Lung (tissue), 12 donors: ENCODE results near the gene TRABD2A. TPM values are rescaled to one million over a fixed set of nuclear protein-coding genes. Genes with fewer than 3 reads are reported as not detected.

Experiments
- ATAC-seq: fragments of 200-7000 bp; cut with Tn5 transposase; one replicate; pipeline ENCODE4 v1.9.1; 2020; ENCODE audit warnings: moderate number of reproducible peaks; ENCODE audit not compliant: insufficient read depth, low FRiP score
- DNase-seq, 3 donors: peaks; one replicate each; pipeline ENCODE4 v3.0.0-alpha.2; 2013 to 2017
- H3K27ac ChIP-seq, 2 donors: one replicate each; pipeline ENCODE4 v1.5.1; 2013; ENCODE audit warnings: mild to moderate bottlenecking in 2 of 2, moderate library complexity in 2 of 2, control low read depth in 1 of 2, inconsistent platforms in 1 of 2, low read depth in 1 of 2, low read length in 1 of 2
- H3K27me3 ChIP-seq, 3 donors: one replicate each; pipeline ENCODE4 v1.5.1; 2013; ENCODE audit warnings: low read length in 2 of 3; ENCODE audit not compliant: control insufficient read depth in 3 of 3, insufficient read depth in 3 of 3
- H3K36me3 ChIP-seq, 4 donors: one replicate each; pipeline ENCODE4 v1.5.1; 2013; ENCODE audit warnings: low read length in 4 of 4, mild to moderate bottlenecking in 1 of 4, moderate library complexity in 1 of 4; ENCODE audit not compliant: control insufficient read depth in 4 of 4, insufficient read depth in 4 of 4
- H3K4me1 ChIP-seq, 5 donors: one replicate each; pipeline ENCODE4 v1.5.1; 2013; ENCODE audit warnings: low read length in 5 of 5, mild to moderate bottlenecking in 2 of 5, moderate library complexity in 1 of 5; ENCODE audit not compliant: control insufficient read depth in 5 of 5, insufficient read depth in 5 of 5
- H3K4me3 ChIP-seq: one replicate; pipeline ENCODE4 v1.5.1; 2013; ENCODE audit warnings: mild to moderate bottlenecking, control low read depth, moderate library complexity
- H3K9ac ChIP-seq, 2 donors: one replicate each; pipeline ENCODE4 v1.5.1; 2013; ENCODE audit warnings: low read length in 2 of 2, control low read depth in 1 of 2; ENCODE audit not compliant: insufficient read depth in 1 of 2
- H3K9me3 ChIP-seq, 4 donors: one replicate each; pipeline ENCODE4 v1.5.1; 2013; ENCODE audit warnings: low read length in 3 of 4, mild to moderate bottlenecking in 1 of 4, moderate library complexity in 1 of 4; ENCODE audit not compliant: control insufficient read depth in 4 of 4, insufficient read depth in 3 of 4
- CTCF ChIP-seq: IDR thresholded peaks from 2 replicates; pipeline ENCODE4 v1.5.1; 2012; ENCODE audit warnings: mild to moderate bottlenecking; ENCODE audit errors: control extremely low read depth, extremely low read depth
- WGBS, 2 donors: extraction: QIAGEN DNeasy Blood & Tissue Kit; methylation state at CpG; one replicate each; pipeline ENCODE4 v1.1.7; 2013; 5-methylcytosine and 5-hydroxymethylcytosine counted together
- polyA plus RNA-seq, 2 donors: library from polyadenylated mRNA; stranded (reverse); fragments of 200-250 nt; gene quantifications; one replicate each; pipeline ENCODE4 v1.2.1, GENCODE V29; 2013
- total RNA-seq, 2 donors: library from RNA; depleted of rRNA in 1 of 2; stranded (reverse); fragments of >200 nt in 1 of 2; gene quantifications; one replicate each; pipeline ENCODE4 v1.2.1, GENCODE V29; 2014 to 2021
- donor health status: control.
- donor health status: control.
- donor health status: Bipolar disorder and iron deficiency.
- donor health status: healthy.
- donor health status: DM: yes; HTN: yes; CAD: no.

TRABD2A gene
- total and polyA plus RNA-seq, 4 donors = 1.9 to 3.1 (median 2.3) TPM

GRCh38 chr2:84865181-84865783 lies 15.6 kb downstream of the TRABD2A start:
- TF ChIP-seq CTCF = peak; percentile 23
- Histone ChIP-seq H3K27ac (no peak overlapping the region), H3K9me3 (no peaks in the 10 kb centered on the region), H3K4me3 (no peak overlapping the region), H3K4me1 (peaks cover 0 to 2% (median 0%) of the 10 kb centered on the region in 5 donors), H3K36me3 (no peaks in the 10 kb centered on the region), H3K27me3 (peaks cover 0 to 2% (median 0%) of the 10 kb centered on the region in 3 donors), H3K9ac (no peak overlapping the region)
- ATAC-seq (no peak), DNase-seq (peak in 2 of 3 donors; percentile 37 to 46)
- WGBS, 2 donors = 70 to 78% methylated on average over 6 of the region's 6 CpGs

- Histone ChIP-seq H3K4me1 (peaks cover 0 to 2% (median 0%) of the 10 kb centered on the region in 5 donors), H3K36me3 (no peaks in the 10 kb centered on the region), H3K27ac (no peak overlapping the region), H3K9me3 (no peaks in the 10 kb centered on the region), H3K4me3 (no peak overlapping the region), H3K27me3 (no peaks in the 10 kb centered on the region), H3K9ac (no peak overlapping the region)
- DNase-seq (no peak), ATAC-seq (no peak)
- TF ChIP-seq CTCF = no peak
- 89 to 93% methylated on average over 6 of the region's 6 CpGs for WGBS, 2 donors
Measured at GRCh38 chr2:84862006-84862405, 18.9 kb downstream of the TRABD2A start.

DNA sequence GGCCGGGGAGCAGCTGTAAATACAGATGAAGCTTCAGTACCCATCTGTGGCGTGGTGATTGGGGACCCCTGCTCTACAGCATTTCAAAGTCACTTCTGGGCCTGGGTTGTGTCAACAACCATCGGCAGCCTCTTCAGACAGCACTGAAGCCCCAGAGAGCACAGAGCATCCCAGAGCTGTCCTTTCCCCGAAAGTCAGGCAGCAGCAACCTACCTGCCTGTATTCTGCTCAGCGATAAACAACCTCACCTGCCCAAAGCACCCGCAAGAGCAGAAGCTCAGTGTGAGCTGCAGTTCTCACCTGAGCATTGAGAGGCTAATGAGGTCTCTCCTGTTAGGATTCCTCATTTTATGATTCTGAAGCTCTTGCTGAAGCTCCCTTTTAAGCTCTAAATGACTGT lies 19.3 kb downstream of the TRABD2A start:
- DNase-seq (no peak), ATAC-seq (no peak)
- Histone ChIP-seq H3K27me3 (no peaks in the 10 kb centered on the region), H3K36me3 (no peaks in the 10 kb centered on the region), H3K9me3 (peaks cover 0 to under 1% (median 0%) of the 10 kb centered on the region in 4 donors), H3K9ac (no peak overlapping the region), H3K4me3 (no peak overlapping the region), H3K27ac (no peak overlapping the region), H3K4me1 (peaks cover 0 to 2% (median 0%) of the 10 kb centered on the region in 5 donors)
- WGBS, 2 donors = 86 to 89% methylated on average over 6 of the region's 6 CpGs
- TF ChIP-seq CTCF = no peak

GRCh38 chr2:84858937-84859336 lies 21.9 kb downstream of the TRABD2A start:
- DNase-seq = no peak
- Histone ChIP-seq H3K27me3 (peaks cover 0 to 3% (median 0%) of the 10 kb centered on the region in 3 donors), H3K9ac (no peak overlapping the region), H3K27ac (no peak overlapping the region), H3K4me1 (no peaks in the 10 kb centered on the region), H3K9me3 (peaks cover 0 to 2% (median 0%) of the 10 kb centered on the region in 4 donors), H3K4me3 (no peak overlapping the region), H3K36me3 (no peaks in the 10 kb centered on the region)
- WGBS, 2 donors = 40 to 50% methylated on average over 3 of the region's 3 CpGs
- no peak for ATAC-seq
- TF ChIP-seq CTCF = no peak
